GM13976 (cell line): ENCODE results near the gene MCEE.
"Not testable (repeated sequence)": the region's sequence is repeated elsewhere in the genome, so short reads cannot be mapped to it uniquely, and the experiment has no call there.

Experiments used
- DNase-seq: peaks from one replicate; pipeline ENCODE4 v3.0.0; 2012; ENCODE audit warnings: low spot score
- in situ Hi-C: fragments of 300-500 bp; cut with MboI; formaldehyde crosslinking; loops from one replicate; pipeline ENCODE4 v1.12.0; 2022; ENCODE audit warnings: low sequenced_read_pairs, mixed read lengths, inconsistent platforms; ENCODE audit not compliant: unreplicated experiment
- TF ChIP-seq, protein P1 (sequence below): IDR thresholded peaks from 2 replicates; pipeline ENCODE4 v1.5.1; 2012; ENCODE audit warnings: borderline replicate concordance, mild to moderate bottlenecking; ENCODE audit not compliant: insufficient read depth; ENCODE audit errors: extremely low read depth, missing control alignments, control extremely low read depth

MCEE gene

DNA sequence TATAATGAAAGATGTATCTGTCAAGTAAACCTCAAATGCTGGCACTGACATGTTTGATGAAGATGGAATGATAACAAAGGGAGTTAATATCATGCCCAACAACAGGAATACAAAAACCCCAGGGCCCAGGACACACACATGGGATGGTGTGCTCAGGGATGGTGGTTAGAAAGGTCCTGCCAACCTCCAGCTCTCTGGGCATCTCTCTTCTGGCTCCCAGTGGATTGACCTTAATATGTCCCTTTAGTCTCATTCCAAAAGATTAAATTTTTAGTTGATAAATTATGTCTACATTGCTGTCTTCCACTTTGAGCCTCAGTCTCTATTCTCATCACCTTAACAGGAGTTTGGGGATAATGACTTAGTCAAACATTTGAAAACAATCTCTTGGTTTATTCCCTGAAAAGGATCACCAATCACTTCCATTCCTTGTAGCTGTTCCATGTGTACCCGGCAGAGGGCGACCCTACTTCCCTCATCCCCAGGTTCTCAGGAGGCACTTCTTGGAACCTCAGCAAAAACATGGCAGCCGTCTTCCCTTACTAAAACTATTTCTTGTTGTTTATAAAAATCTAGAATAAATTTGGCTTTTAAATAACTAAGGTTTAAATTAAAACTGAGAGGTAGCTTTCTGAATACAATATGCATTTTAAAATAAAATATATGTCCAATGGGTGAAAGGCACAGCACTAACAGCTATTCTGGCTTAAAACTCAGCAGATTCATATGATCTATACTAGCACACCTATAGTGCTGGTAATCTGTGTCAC lies 29.6 kb downstream of the MCEE start:
- TF ChIP-seq, protein P1, sequence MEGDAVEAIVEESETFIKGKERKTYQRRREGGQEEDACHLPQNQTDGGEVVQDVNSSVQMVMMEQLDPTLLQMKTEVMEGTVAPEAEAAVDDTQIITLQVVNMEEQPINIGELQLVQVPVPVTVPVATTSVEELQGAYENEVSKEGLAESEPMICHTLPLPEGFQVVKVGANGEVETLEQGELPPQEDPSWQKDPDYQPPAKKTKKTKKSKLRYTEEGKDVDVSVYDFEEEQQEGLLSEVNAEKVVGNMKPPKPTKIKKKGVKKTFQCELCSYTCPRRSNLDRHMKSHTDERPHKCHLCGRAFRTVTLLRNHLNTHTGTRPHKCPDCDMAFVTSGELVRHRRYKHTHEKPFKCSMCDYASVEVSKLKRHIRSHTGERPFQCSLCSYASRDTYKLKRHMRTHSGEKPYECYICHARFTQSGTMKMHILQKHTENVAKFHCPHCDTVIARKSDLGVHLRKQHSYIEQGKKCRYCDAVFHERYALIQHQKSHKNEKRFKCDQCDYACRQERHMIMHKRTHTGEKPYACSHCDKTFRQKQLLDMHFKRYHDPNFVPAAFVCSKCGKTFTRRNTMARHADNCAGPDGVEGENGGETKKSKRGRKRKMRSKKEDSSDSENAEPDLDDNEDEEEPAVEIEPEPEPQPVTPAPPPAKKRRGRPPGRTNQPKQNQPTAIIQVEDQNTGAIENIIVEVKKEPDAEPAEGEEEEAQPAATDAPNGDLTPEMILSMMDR: peak; percentile 63
- in situ Hi-C loops: no loop called here
- peak; percentile 66 for DNase-seq

DNA sequence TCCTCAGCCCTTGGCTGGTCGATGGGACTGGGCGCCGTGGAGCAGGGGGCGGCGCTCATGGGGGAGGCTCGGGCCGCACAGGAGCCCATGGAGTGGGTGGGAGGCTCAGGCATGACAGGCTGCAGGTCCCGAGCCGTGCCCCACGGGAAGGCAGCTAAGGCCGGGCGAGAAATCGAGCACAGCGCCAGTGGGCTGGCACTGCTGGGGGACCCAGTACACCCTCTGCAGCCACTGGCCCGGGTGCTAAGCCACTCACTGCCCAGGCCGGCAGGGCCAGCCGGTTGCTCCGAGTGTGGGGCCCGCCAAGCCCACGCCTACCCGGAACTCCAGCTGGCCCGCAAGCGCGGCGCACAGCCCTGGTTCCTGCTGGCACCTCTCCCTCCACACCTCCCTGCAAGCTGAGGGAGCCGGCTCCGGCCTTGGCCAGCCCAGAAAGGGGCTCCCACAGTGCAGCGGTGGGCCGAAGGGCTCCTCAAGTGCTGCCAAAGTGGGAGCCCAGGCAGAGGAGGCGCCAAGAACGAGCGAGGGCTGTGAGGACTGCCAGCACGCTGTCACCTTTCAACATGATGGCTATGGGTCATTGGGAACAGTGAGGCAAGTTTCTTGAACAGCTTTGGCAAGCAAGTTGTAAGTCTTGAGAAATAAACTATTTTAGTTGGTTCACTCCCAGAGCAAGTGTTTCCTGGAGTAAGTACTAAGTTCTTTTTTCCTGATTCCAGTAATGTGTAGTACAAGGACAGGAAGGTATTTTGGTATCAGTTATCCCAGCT lies 37.4 kb downstream of the MCEE start:
- in situ Hi-C loops: not testable (repeated sequence)

DNA sequence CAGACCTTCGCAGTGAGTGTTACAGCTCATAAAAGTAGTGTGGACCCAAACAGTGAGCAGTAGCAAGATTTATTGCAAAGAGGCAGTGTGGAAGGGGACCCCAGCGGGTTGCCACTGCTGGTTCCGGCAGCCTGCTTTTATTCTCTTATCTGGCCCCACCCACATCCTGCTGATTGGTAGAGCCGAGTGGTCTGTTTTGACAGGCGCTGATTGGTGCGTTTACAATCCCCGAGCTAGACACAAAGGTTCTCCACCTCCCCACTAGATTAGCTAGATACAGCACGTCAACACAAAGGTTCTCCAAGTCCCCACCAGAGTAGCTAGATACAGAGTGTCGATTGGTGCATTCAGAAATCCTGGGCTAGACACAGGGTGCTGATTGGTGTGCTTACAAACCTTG lies 38.2 kb downstream of the MCEE start:
- in situ Hi-C loops, DNase-seq: not testable (repeated sequence)

More for the DNA sequence above, 37.4 kb downstream of the MCEE start:
- not testable (repeated sequence) for DNase-seq

DNA sequence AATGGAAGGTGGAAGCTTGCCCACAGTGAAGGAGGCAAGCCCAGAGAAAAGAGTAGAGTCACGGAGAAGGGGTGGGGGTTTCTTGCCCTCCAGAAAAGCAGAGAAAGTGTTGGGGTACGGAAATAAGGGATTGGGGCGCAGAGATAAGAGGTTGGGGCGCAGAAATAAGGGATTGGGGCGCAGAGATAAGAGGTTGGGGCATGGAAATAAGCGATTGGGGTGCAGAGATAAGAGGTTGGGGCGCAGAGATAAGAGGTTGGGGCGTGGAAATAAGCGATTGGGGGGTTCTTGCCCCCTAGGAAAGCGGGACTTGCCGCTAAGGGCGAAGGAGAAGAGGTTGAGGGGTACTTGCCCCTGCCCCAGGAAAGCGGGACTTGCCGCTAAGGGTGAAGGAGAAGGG lies 40.6 kb downstream of the MCEE start:
- in situ Hi-C loops, DNase-seq: not testable (repeated sequence)

DNA sequence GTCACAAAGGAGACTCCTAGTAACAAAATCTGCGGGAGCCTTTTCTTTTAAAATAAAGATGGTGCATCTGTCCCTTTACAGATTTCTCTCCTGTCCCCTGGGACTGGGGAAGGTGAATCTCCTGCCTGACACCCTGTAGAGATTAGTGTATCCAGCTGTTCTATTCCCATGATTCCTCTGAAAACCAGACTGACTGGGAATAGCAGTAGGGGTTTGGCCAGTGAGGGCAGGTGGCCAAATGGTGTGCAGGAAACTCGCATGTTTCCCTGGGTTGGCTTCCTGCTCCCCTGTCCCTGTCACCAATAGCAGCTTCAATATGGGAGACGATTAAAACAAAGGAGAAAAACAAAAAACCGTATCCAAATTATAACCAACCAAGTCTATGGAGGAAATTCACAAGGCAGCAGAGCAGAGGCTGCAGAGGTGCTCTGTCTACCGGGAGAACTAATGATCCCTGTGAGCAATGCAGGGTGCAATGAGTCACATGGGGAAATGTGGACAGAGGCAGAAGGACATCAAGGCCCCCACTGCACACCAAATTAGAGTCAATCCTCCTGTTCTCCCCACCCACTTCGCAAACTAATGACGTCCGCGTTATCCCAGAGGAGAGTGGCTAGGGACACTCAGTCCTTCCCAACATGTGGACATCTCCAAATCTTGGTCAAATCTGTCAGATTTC lies 44.6 kb downstream of the MCEE start:
- in situ Hi-C loops, DNase-seq: not testable (repeated sequence)

DNA sequence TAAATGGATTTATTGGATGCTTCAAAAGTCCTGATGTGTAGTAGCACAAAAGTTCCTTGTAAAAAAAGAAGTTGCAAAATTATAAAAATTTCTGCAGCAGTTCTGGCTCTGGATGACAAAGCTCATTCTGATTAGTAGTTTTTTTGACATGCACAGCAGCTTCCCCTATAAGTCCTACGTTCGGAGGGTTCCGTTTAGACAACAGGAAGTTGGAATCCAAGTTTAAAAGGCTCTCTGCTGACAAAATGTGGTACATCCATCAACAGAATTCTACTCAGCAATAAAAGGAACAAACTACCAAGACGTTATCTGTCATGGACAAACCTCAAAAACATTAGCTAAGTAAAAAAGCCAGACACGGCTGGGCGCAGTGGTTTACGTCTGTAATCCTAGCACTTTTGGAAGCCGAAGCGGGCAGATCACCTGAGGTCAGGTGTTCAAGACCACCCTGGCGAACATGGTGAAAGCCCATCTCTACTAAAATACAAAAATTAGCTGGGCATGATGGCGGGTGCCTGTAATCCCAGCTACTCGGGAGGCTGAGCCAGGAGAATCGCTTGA lies 46.2 kb downstream of the MCEE start:
- in situ Hi-C loops, DNase-seq: not testable (repeated sequence)

DNA sequence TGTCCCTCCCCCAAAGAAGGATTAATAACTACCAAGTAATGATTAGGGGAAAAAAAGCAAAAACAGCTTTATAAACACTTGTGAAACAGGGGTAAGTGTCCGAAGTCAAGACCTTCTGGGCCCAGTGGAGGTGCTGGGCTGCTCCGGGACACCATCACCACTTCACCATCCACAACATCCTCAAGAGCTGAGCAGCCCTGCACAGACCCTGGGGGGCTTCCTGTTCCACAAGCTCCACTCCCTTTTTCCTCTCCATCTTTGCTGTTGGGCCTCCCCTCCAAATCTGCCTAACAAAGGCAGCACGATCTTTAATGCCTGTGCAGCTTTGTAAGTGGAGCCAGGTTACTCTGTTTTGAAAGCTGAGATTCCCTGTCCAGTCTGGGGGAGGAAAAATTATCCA lies 46.7 kb downstream of the MCEE start:
- DNase-seq, in situ Hi-C loops: not testable (repeated sequence)

DNA sequence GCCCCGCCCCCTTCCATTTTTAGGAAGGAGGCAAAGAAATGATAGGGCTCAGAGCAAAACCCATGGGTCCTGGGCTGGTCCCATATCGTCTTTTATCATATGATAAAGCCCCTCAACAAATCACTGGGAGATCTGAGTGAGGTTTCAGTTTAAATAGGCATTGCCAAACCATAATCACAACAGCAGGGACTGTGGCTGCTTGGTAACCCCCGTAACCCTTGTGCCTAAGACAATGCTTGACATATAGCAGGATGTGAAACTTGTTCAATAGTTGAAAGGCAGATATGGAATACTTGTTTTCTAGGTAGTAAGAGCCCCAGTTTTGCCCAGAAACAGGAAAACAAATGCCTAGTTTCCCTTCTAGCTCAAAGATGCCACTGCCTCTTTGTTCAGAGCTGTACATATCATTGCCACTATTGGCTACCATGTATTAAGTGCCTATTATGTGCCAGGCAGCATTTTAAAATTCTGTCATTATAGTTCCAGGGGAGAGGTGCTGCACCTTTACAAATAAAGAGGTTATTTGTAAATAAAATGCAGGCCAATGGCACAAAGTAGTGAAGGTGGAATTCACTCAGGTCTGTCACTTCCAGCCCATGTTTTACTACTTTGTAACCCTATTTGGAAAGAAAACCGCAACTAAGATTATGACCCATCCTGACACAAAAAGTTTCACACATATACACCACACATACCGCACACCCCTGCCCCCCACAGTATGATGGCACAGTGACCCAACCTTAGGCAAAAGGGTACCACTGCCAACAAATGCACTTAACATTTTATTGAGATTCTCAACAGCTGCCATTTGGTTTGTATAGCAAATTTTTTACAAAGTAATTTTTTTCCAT lies 47.4 kb downstream of the MCEE start:
- in situ Hi-C loops: no loop called here
- TF ChIP-seq, protein P1: no peak
- DNase-seq: no peak

DNA sequence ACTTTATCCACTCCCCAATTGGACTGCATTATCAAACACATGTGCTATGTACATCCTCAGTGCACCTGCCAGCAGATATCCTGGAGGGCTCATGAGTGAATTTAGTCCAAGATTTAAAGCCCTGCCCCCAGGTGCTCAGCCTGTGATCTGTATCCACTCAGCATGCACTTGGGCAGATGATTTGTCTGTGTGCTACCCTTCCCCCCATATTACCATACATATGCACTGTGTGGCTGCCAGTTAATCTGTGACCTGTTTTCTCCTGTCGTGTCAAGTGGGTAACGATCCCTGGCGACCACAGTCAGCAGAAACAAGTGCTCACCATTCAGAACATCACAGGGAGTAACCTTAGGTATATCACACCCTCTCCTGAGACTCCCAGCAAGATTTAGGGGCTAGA lies 51.4 kb downstream of the MCEE start:
- DNase-seq: no peak
- in situ Hi-C loops: no loop called here
- TF ChIP-seq, protein P1: no peak
